ENCODE data around the gene SH3PXD2B.
"Not testable (repeated sequence)": the region's sequence is repeated elsewhere in the genome, so short reads cannot be mapped to it uniquely, and the experiment has no call there.

SH3PXD2B gene

GRCh38 chr5:172485511-172486202 lies 31.3 kb upstream of the SH3PXD2B start:
- no peak for DNase-seq (ENCODE audit: low read depth)

GRCh38 chr5:172484664-172485063 lies 30.3 kb upstream of the SH3PXD2B start:
- no peak for DNase-seq (ENCODE audit: low read depth)

- DNase-seq (ENCODE audit: low read depth), result no peak
Measured at GRCh38 chr5:172482156-172483020, 28.1 kb upstream of the SH3PXD2B start.

- no peak for DNase-seq (ENCODE audit: low read depth)
Measured at GRCh38 chr5:172481011-172481800, 26.9 kb upstream of the SH3PXD2B start.

- DNase-seq (ENCODE audit: low read depth), result no peak
Measured at GRCh38 chr5:172479784-172480115, 25.4 kb upstream of the SH3PXD2B start.

- DNase-seq (ENCODE audit: low read depth), result peak; percentile 58
Measured at GRCh38 chr5:172479034-172479783, 24.9 kb upstream of the SH3PXD2B start.

- DNase-seq (ENCODE audit: low read depth), result not testable (repeated sequence)
Measured at GRCh38 chr5:172478695-172479033, 24.3 kb upstream of the SH3PXD2B start.

GRCh38 chr5:172478256-172478655 lies 23.9 kb upstream of the SH3PXD2B start:
- no peak for DNase-seq (ENCODE audit: low read depth)

GRCh38 chr5:172477466-172477865 lies 23.1 kb upstream of the SH3PXD2B start:
- DNase-seq (ENCODE audit: low read depth), result no peak

- no peak for DNase-seq (ENCODE audit: low read depth)
Measured at GRCh38 chr5:172474293-172474692, 20.0 kb upstream of the SH3PXD2B start.

- no peak for DNase-seq (ENCODE audit: low read depth)
Measured at GRCh38 chr5:172473427-172473826, 19.1 kb upstream of the SH3PXD2B start.

GRCh38 chr5:172469697-172470096 lies 15.4 kb upstream of the SH3PXD2B start:
- no peak for DNase-seq (ENCODE audit: low read depth)

- DNase-seq (ENCODE audit: low read depth), result no peak
Measured at GRCh38 chr5:172466062-172466461, 11.7 kb upstream of the SH3PXD2B start.

- no peak for DNase-seq (ENCODE audit: low read depth)
Measured at GRCh38 chr5:172463031-172463430, 8.7 kb upstream of the SH3PXD2B start.

GRCh38 chr5:172459783-172460165 lies 5.4 kb upstream of the SH3PXD2B start:
- DNase-seq (ENCODE audit: low read depth), result no peak

- DNase-seq (ENCODE audit: low read depth), result no peak
Measured at GRCh38 chr5:172458976-172459782, 4.9 kb upstream of the SH3PXD2B start.

- DNase-seq (ENCODE audit: low read depth), result no peak
Measured at GRCh38 chr5:172456076-172456722, 1.9 kb upstream of the SH3PXD2B start.

GRCh38 chr5:172455511-172456061 lies 1.3 kb upstream of the SH3PXD2B start:
- no peak for DNase-seq (ENCODE audit: low read depth)

GRCh38 chr5:172455087-172455381 lies 709 bp upstream of the SH3PXD2B start:
- no peak for DNase-seq (ENCODE audit: low read depth)

GRCh38 chr5:172453986-172454357 lies 353 bp downstream of the SH3PXD2B start:
- no peak for DNase-seq (ENCODE audit: low read depth)

All from non-pigmented ciliary epithelial cell (primary cell).